ENCODE results near the gene CORO7. TPM values are rescaled to one million over a fixed set of nuclear protein-coding genes. Genes with fewer than 3 reads are reported as not detected.

Gene CORO7
- polyA plus RNA-seq, 1 of the 3 experiments (the other 2 are of a cell fraction), result 25.8 TPM

DNA sequence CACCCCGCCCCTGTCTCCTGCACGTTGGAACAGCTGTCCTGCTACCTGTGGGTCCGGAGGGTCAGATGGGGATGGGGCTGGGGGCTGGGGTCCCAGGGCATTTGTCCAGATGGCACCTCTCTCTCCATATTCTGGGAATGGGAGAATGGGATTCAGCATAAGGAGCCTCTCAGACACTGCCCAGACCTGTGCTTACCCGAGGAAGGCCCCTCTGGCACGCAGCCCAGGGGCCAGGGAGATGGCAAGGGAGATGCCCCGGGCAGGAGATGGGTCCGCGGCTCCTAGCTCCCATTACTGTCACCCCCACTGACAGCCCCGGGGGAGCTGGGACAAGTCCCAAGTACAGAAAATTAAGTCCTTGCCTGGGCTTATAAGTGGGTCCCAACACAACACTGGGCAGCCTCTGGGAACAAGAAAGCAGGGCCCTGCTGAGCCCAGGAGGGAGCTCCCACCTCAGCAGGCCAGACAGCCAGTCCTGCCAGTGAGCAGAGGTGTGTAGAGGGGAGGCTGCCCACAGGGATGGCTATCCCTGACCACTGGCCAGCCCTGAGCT, 43.0 kb downstream of the CORO7 start:
- no peaks in the 10 kb centered on the region for H3K27me3 ChIP-seq (ENCODE audit: insufficient read depth)
- H3K4me3 ChIP-seq (ENCODE audit: low read depth in 2 of 2, low read length in 1 of 2), result peak overlapping the region; percentile 77 to 92
- H3K4me2 ChIP-seq, result peak overlapping the region; percentile 91
- peaks cover 40% of the 10 kb centered on the region for H4K20me1 ChIP-seq (ENCODE audit: insufficient read depth)
- POLR2A ChIA-PET, result interaction anchor here (0.6 to 3.4 kb wide), 8 partner anchors 8 to 117 kb away, joined by 3 to 28 read pairs (median 4); no protein-coding TSS in a partner anchor
- peak overlapping the region; percentile 64 for H3K9ac ChIP-seq
- peak overlapping the region; percentile 83 for H3K27ac ChIP-seq (ENCODE audit: low read depth in 2 of 2, low read length in 1 of 2)
- H3K36me3 ChIP-seq (replicated peaks in 1 of 2; ENCODE audit: control insufficient read depth in 1 of 2, insufficient read depth in 2 of 2, low read length in 1 of 2), result peaks cover 0 to 4% of the 10 kb centered on the region in 2 experiments
- CTCF ChIA-PET, result interaction anchor here (0.9 to 32.1 kb wide), 8 partner anchors 8 to 120 kb away, joined by 4 to 558 read pairs (median 7); no protein-coding TSS in a partner anchor
- H3K9me2 ChIP-seq, result no peaks in the 10 kb centered on the region
- DNase-seq, result peak; percentile 77
- WGBS (ENCODE audit: low lambda C conversion rate), result 0% methylated on average over 5 of the region's 9 CpGs
- H2AFZ ChIP-seq (ENCODE audit: low read depth), result no peak overlapping the region
- H3K9me3 ChIP-seq, result no peaks in the 10 kb centered on the region
- peaks cover 61% of the 10 kb centered on the region for H3K79me2 ChIP-seq (ENCODE audit: insufficient read depth)
- H3K4me1 ChIP-seq (ENCODE audit: control insufficient read depth in 1 of 2, insufficient read depth in 2 of 2, low read depth in 1 of 2, low read length in 1 of 2), result peaks cover 48 to 82% of the 10 kb centered on the region in 2 experiments
- peaks cover 20% of the 10 kb centered on the region for H3F3A ChIP-seq (replicated peaks; ENCODE audit: insufficient read depth)
- TF ChIP-seq, protein P1, sequence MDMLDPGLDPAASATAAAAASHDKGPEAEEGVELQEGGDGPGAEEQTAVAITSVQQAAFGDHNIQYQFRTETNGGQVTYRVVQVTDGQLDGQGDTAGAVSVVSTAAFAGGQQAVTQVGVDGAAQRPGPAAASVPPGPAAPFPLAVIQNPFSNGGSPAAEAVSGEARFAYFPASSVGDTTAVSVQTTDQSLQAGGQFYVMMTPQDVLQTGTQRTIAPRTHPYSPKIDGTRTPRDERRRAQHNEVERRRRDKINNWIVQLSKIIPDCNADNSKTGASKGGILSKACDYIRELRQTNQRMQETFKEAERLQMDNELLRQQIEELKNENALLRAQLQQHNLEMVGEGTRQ (IDR thresholded peaks at IDR 0.05; ENCODE audit: borderline replicate concordance, low read depth, low read length), result no peak
- TF ChIP-seq EZH2phosphoT487 (IDR thresholded peaks at IDR 0.05; ENCODE audit: borderline replicate concordance, low read depth) (no peak), RCOR1 (IDR thresholded peaks at IDR 0.05; ENCODE audit: low read length) (no peak), CHD2 (IDR thresholded peaks at IDR 0.05; ENCODE audit: low read length, partially characterized antibody) (no peak), FOXJ3 (CRISPR knock-in tag; IDR thresholded peaks at IDR 0.05) (no peak), NRF1 (IDR thresholded peaks at IDR 0.05; ENCODE audit: low read depth, low read length) (no peak), TAF1 (IDR thresholded peaks at IDR 0.05; ENCODE audit: borderline replicate concordance, low read depth, low read length) (no peak), USF1 (IDR thresholded peaks at IDR 0.05; ENCODE audit: borderline replicate concordance, low read depth) (no peak), POLR2AphosphoS5 (IDR thresholded peaks at IDR 0.05; ENCODE audit: low read depth, low read length) (no peak), RXRA (IDR thresholded peaks at IDR 0.05; ENCODE audit: borderline replicate concordance, low read depth) (peak; percentile 65; the same call in 1 of the 2 replicates), SIN3A (IDR thresholded peaks at IDR 0.05; ENCODE audit: borderline replicate concordance, low read depth, low read length) (no peak), NFIC (IDR thresholded peaks at IDR 0.05; ENCODE audit: borderline replicate concordance) (peak; percentile 55), ZBTB33 (IDR thresholded peaks at IDR 0.05; ENCODE audit: borderline replicate concordance, low read depth) (no peak), RAD21 (IDR thresholded peaks at IDR 0.05; ENCODE audit: low read length) (no peak), IRF3 (IDR thresholded peaks at IDR 0.05; ENCODE audit: low read depth, low read length) (no peak), FOSL2 (IDR thresholded peaks at IDR 0.05; ENCODE audit: borderline replicate concordance, low read depth) (no peak), FOXM1 (IDR thresholded peaks at IDR 0.05; ENCODE audit: low read depth) (no peak), EP300 (IDR thresholded peaks at IDR 0.05; ENCODE audit: borderline replicate concordance in 1 of 2, low read depth in 1 of 2, low read length in 1 of 2) (no peak), YY1 (IDR thresholded peaks at IDR 0.05; ENCODE audit: low read depth) (no peak), GATA2 (CRISPR knock-in tag; IDR thresholded peaks at IDR 0.05) (no peak; the same call in 1 of the 2 replicates), MAX (IDR thresholded peaks at IDR 0.05; ENCODE audit: low read depth) (no peak)
- TF ChIP-seq, protein P2, sequence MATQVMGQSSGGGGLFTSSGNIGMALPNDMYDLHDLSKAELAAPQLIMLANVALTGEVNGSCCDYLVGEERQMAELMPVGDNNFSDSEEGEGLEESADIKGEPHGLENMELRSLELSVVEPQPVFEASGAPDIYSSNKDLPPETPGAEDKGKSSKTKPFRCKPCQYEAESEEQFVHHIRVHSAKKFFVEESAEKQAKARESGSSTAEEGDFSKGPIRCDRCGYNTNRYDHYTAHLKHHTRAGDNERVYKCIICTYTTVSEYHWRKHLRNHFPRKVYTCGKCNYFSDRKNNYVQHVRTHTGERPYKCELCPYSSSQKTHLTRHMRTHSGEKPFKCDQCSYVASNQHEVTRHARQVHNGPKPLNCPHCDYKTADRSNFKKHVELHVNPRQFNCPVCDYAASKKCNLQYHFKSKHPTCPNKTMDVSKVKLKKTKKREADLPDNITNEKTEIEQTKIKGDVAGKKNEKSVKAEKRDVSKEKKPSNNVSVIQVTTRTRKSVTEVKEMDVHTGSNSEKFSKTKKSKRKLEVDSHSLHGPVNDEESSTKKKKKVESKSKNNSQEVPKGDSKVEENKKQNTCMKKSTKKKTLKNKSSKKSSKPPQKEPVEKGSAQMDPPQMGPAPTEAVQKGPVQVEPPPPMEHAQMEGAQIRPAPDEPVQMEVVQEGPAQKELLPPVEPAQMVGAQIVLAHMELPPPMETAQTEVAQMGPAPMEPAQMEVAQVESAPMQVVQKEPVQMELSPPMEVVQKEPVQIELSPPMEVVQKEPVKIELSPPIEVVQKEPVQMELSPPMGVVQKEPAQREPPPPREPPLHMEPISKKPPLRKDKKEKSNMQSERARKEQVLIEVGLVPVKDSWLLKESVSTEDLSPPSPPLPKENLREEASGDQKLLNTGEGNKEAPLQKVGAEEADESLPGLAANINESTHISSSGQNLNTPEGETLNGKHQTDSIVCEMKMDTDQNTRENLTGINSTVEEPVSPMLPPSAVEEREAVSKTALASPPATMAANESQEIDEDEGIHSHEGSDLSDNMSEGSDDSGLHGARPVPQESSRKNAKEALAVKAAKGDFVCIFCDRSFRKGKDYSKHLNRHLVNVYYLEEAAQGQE (IDR thresholded peaks at IDR 0.05; ENCODE audit: low read depth, low read length), result no peak
- TF ChIP-seq, protein P3, sequence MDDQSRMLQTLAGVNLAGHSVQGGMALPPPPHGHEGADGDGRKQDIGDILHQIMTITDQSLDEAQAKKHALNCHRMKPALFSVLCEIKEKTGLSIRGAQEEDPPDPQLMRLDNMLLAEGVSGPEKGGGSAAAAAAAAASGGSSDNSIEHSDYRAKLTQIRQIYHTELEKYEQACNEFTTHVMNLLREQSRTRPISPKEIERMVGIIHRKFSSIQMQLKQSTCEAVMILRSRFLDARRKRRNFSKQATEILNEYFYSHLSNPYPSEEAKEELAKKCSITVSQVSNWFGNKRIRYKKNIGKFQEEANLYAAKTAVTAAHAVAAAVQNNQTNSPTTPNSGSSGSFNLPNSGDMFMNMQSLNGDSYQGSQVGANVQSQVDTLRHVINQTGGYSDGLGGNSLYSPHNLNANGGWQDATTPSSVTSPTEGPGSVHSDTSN (IDR thresholded peaks at IDR 0.05), result no peak

Data from SK-N-SH (cell line).